ENCODE measurements around the gene NR6A1. TPM values are rescaled to one million over a fixed set of nuclear protein-coding genes. Genes with fewer than 3 reads are reported as not detected.
A peak's percentile ranks its signal among the peaks of the same experiment; 100 is the strongest.

Gene NR6A1
- total and polyA plus RNA-seq, 2 of the 13 experiments (the other 11 are each of a cell fraction or from before 2014, with no cell fraction given), result 28.1 to 31.5 TPM

- TF ChIP-seq PAF1 (CRISPR knock-in tag; IDR thresholded peaks at IDR 0.05) (no peak), ZNF235 (CRISPR knock-in tag; IDR thresholded peaks at IDR 0.05; ENCODE audit: borderline replicate concordance) (no peak)
These were observed 176.4 kb downstream of the NR6A1 start (continued) for GRCh38 chr9:124594673-124595072.

GRCh38 chr9:124594225-124594624 lies 176.9 kb downstream of the NR6A1 start:
- peak overlapping the region; percentile 10; the same call in 1 of the 2 replicates for H3K9ac ChIP-seq (ENCODE audit: insufficient read depth, low read depth, low read length)
- peak overlapping the region; percentile 79 for H3K4me2 ChIP-seq (ENCODE audit: low read depth, low read length)
- POLR2A ChIA-PET, result interaction anchor here (2.9 kb wide), 1 partner anchor 65 kb away, joined by 13 read pairs; no protein-coding TSS in a partner anchor
- H3K79me2 ChIP-seq (ENCODE audit: insufficient read depth, low read length), result peaks cover 31% of the 10 kb centered on the region
- no peak overlapping the region for H2AFZ ChIP-seq (ENCODE audit: low read length)
- WGBS (ENCODE audit: low lambda C conversion rate), result 71% methylated on average over 3 of the region's 3 CpGs
- H3K4me1 ChIP-seq (ENCODE audit: insufficient read depth, low read length), result peaks cover 58% of the 10 kb centered on the region
- no peaks in the 10 kb centered on the region for H3K36me3 ChIP-seq (replicated peaks in 1 of 2; ENCODE audit: control insufficient read depth in 1 of 2, insufficient read depth in 2 of 2, low read length in 2 of 2)
- no peak for ATAC-seq
- FAIRE-seq, result no peak
- H4K20me1 ChIP-seq (ENCODE audit: insufficient read depth, low read length), result no peaks in the 10 kb centered on the region; the same call in 1 of the 2 replicates
- BruUV-seq (replicated peaks), result no TSS peak
- no peak for DNase-seq (ENCODE audit: low spot score)
- in situ Hi-C loops (cut with HindIII; ENCODE audit: extremely low pct_ligation_motif_present, low pct_unique_long_range_greater_than_20kb), result no loop called here
- peak overlapping the region in 1 of 3 experiments; percentile 5; a peak in 1 of 6 replicates for H3K4me3 ChIP-seq (replicated peaks in 1 of 3; ENCODE audit: insufficient read depth in 1 of 3, low read depth in 2 of 3, low read length in 3 of 3)
- H3K9me3 ChIP-seq (ENCODE audit: low read length), result no peaks in the 10 kb centered on the region
- peak overlapping the region; percentile 9 for H3K27ac ChIP-seq (ENCODE audit: extremely low read length, insufficient read depth, low read length)
- CTCF ChIA-PET (ENCODE audit: low intra/inter-chr PET ratio, low total read pairs), result no interaction called here
- intact Hi-C loops (cut with micrococcal nuclease; ENCODE audit: unreplicated experiment), result loop anchor here (5.0 kb wide), 1 partner anchor 42 kb away; no protein-coding TSS in a partner anchor
- no peaks in the 10 kb centered on the region for H3K27me3 ChIP-seq (ENCODE audit: control insufficient read depth in 1 of 2, insufficient read depth in 2 of 2, low read length in 2 of 2)
- TF ChIP-seq ARID2 (CRISPR knock-in tag; IDR thresholded peaks at IDR 0.05; ENCODE audit: borderline replicate concordance), result no peak
- TF ChIP-seq ZFP90 (CRISPR knock-in tag; IDR thresholded peaks at IDR 0.05; ENCODE audit: borderline replicate concordance), result no peak
- no peak for TF ChIP-seq ZNF496 (CRISPR knock-in tag; IDR thresholded peaks at IDR 0.05; ENCODE audit: insufficient replicate concordance)
- no peak for TF ChIP-seq ZNF740 (CRISPR knock-in tag; IDR thresholded peaks at IDR 0.05)
- TF ChIP-seq FOXM1 (CRISPR knock-in tag; IDR thresholded peaks at IDR 0.05), result no peak
- TF ChIP-seq EZH2 (conservative IDR thresholded peaks at IDR 0.05; ENCODE audit: low read depth, low read length), result no peak
- TF ChIP-seq YY1 (IDR thresholded peaks at IDR 0.05; ENCODE audit: insufficient read depth, insufficient replicate concordance, low read depth, low read length), result no peak
- TF ChIP-seq ZNF414 (CRISPR knock-in tag; IDR thresholded peaks at IDR 0.05), result no peak
- no peak for TF ChIP-seq ZNF883 (CRISPR knock-in tag; IDR thresholded peaks at IDR 0.05; ENCODE audit: not compliant biosample characterization)
- TF ChIP-seq REL (CRISPR knock-in tag; conservative IDR thresholded peaks at IDR 0.05), result no peak
- TF ChIP-seq ZHX1 (CRISPR knock-in tag; IDR thresholded peaks at IDR 0.05; ENCODE audit: low read depth), result no peak
- no peak for TF ChIP-seq USF2 (IDR thresholded peaks at IDR 0.05; ENCODE audit: low read depth, low read length)
- TF ChIP-seq USF2 (CRISPR knock-in tag; IDR thresholded peaks at IDR 0.05; ENCODE audit: borderline replicate concordance), result no peak
- no peak for TF ChIP-seq CAMTA2 (CRISPR knock-in tag; IDR thresholded peaks at IDR 0.05; ENCODE audit: borderline replicate concordance)
